ENCODE data around the gene DNAJC7. TPM values are rescaled to one million over a fixed set of nuclear protein-coding genes. Genes with fewer than 3 reads are reported as not detected.

The DNAJC7 gene
- total RNA-seq, 1 experiment from 2014 or later = 56.1 TPM

- no peak for DNase-seq
- H3K4me1 ChIP-seq (ENCODE audit: low read length) = peaks cover 71% of the 10 kb centered on the region
- no peak overlapping the region for H2AFZ ChIP-seq (ENCODE audit: low read length)
- no peaks in the 10 kb centered on the region for H3K9me3 ChIP-seq (ENCODE audit: low read length)
- H3K4me3 ChIP-seq (ENCODE audit: low read length) = no peak overlapping the region
- peaks cover 69% of the 10 kb centered on the region for H3K79me2 ChIP-seq (ENCODE audit: low read length)
- no peak overlapping the region for H3K4me2 ChIP-seq (ENCODE audit: low read depth, low read length, poor library complexity, severe bottlenecking)
- peak overlapping the region; percentile 65 for H3K27ac ChIP-seq (ENCODE audit: low read length)
- no peaks in the 10 kb centered on the region for H3K9me2 ChIP-seq (replicated peaks; ENCODE audit: insufficient read depth, low read length)
- H3K36me3 ChIP-seq (ENCODE audit: insufficient read depth, low read length) = peaks cover 35% of the 10 kb centered on the region
- 0 out of 2 replicates have a peak, but pooled peaks cover 2% of the 10 kb centered on the region for H4K20me1 ChIP-seq (ENCODE audit: insufficient read depth, low read depth, low read length)
- no peaks in the 10 kb centered on the region for H3K27me3 ChIP-seq (ENCODE audit: low read length)
- H3K9ac ChIP-seq (ENCODE audit: low read length) = no peak overlapping the region
Measured at GRCh38 chr17:42002175-42002791, 15.0 kb downstream of the DNAJC7 start.

- Histone ChIP-seq H3K4me2 (ENCODE audit: low read depth, low read length, poor library complexity, severe bottlenecking) (no peak overlapping the region), H2AFZ (ENCODE audit: low read length) (no peak overlapping the region), H3K79me2 (ENCODE audit: low read length) (peaks cover 66% of the 10 kb centered on the region), H3K9ac (ENCODE audit: low read length) (no peak overlapping the region), H3K4me1 (ENCODE audit: low read length) (peaks cover 77% of the 10 kb centered on the region), H3K27me3 (ENCODE audit: low read length) (no peaks in the 10 kb centered on the region), H3K27ac (ENCODE audit: low read length) (peak overlapping the region; percentile 65), H3K9me3 (ENCODE audit: low read length) (no peaks in the 10 kb centered on the region), H3K9me2 (replicated peaks; ENCODE audit: insufficient read depth, low read length) (no peaks in the 10 kb centered on the region), H4K20me1 (ENCODE audit: insufficient read depth, low read depth, low read length) (no peaks in the 10 kb centered on the region), H3K4me3 (ENCODE audit: low read length) (no peak overlapping the region), H3K36me3 (ENCODE audit: insufficient read depth, low read length) (peaks cover 40% of the 10 kb centered on the region)
- DNase-seq = no peak
Measured at GRCh38 chr17:42001729-42002128, 15.5 kb downstream of the DNAJC7 start.

GRCh38 chr17:42000413-42001133, 16.7 kb downstream of the DNAJC7 start:
- Histone ChIP-seq H3K9me2 (replicated peaks; ENCODE audit: insufficient read depth, low read length) (no peaks in the 10 kb centered on the region), H4K20me1 (ENCODE audit: insufficient read depth, low read depth, low read length) (no peaks in the 10 kb centered on the region), H3K4me3 (ENCODE audit: low read length) (no peak overlapping the region), H3K9ac (ENCODE audit: low read length) (no peak overlapping the region), H3K27ac (ENCODE audit: low read length) (peak overlapping the region; percentile 65), H3K36me3 (ENCODE audit: insufficient read depth, low read length) (peaks cover 42% of the 10 kb centered on the region), H3K27me3 (ENCODE audit: low read length) (no peaks in the 10 kb centered on the region), H3K4me1 (ENCODE audit: low read length) (peaks cover 88% of the 10 kb centered on the region), H2AFZ (ENCODE audit: low read length) (no peak overlapping the region), H3K9me3 (ENCODE audit: low read length) (no peaks in the 10 kb centered on the region), H3K79me2 (ENCODE audit: low read length) (peaks cover 57% of the 10 kb centered on the region), H3K4me2 (ENCODE audit: low read depth, low read length, poor library complexity, severe bottlenecking) (no peak overlapping the region)
- no peak for DNase-seq

GRCh38 chr17:41998497-41998896, 18.7 kb downstream of the DNAJC7 start:
- peak overlapping the region; percentile 8 for H3K9ac ChIP-seq (ENCODE audit: low read length)
- H3K79me2 ChIP-seq (ENCODE audit: low read length) = peaks cover 49% of the 10 kb centered on the region
- H3K4me3 ChIP-seq (ENCODE audit: low read length) = peak overlapping the region; percentile 11; the same call in 1 of the 2 replicates
- H3K36me3 ChIP-seq (ENCODE audit: insufficient read depth, low read length) = peaks cover 54% of the 10 kb centered on the region
- H3K4me2 ChIP-seq (ENCODE audit: low read depth, low read length, poor library complexity, severe bottlenecking) = peak overlapping the region; percentile 51
- DNase-seq = no peak
- no peaks in the 10 kb centered on the region for H3K9me3 ChIP-seq (ENCODE audit: low read length)
- H3K27ac ChIP-seq (ENCODE audit: low read length) = peak overlapping the region; percentile 94
- H3K9me2 ChIP-seq (replicated peaks; ENCODE audit: insufficient read depth, low read length) = no peaks in the 10 kb centered on the region
- H3K27me3 ChIP-seq (ENCODE audit: low read length) = no peaks in the 10 kb centered on the region
- H4K20me1 ChIP-seq (ENCODE audit: insufficient read depth, low read depth, low read length) = no peaks in the 10 kb centered on the region
- H2AFZ ChIP-seq (ENCODE audit: low read length) = no peak overlapping the region
- peaks cover 83% of the 10 kb centered on the region for H3K4me1 ChIP-seq (ENCODE audit: low read length)

- peaks cover 38% of the 10 kb centered on the region for H3K79me2 ChIP-seq (ENCODE audit: low read length)
- peak overlapping the region; percentile 51 for H3K4me2 ChIP-seq (ENCODE audit: low read depth, low read length, poor library complexity, severe bottlenecking)
- peak overlapping the region; percentile 40 for H3K9ac ChIP-seq (ENCODE audit: low read length)
- no peak for DNase-seq
- H3K27ac ChIP-seq (ENCODE audit: low read length) = peak overlapping the region; percentile 94
- H4K20me1 ChIP-seq (ENCODE audit: insufficient read depth, low read depth, low read length) = no peaks in the 10 kb centered on the region
- H3K36me3 ChIP-seq (ENCODE audit: insufficient read depth, low read length) = peaks cover 45% of the 10 kb centered on the region
- no peaks in the 10 kb centered on the region for H3K27me3 ChIP-seq (ENCODE audit: low read length)
- H3K4me3 ChIP-seq (ENCODE audit: low read length) = peak overlapping the region; percentile 12; the same call in 1 of the 2 replicates
- H3K9me3 ChIP-seq (ENCODE audit: low read length) = no peaks in the 10 kb centered on the region
- H2AFZ ChIP-seq (ENCODE audit: low read length) = no peak overlapping the region
- peaks cover 66% of the 10 kb centered on the region for H3K4me1 ChIP-seq (ENCODE audit: low read length)
- H3K9me2 ChIP-seq (replicated peaks; ENCODE audit: insufficient read depth, low read length) = no peaks in the 10 kb centered on the region
Measured at GRCh38 chr17:41996855-41997164, 20.4 kb downstream of the DNAJC7 start.

DNA sequence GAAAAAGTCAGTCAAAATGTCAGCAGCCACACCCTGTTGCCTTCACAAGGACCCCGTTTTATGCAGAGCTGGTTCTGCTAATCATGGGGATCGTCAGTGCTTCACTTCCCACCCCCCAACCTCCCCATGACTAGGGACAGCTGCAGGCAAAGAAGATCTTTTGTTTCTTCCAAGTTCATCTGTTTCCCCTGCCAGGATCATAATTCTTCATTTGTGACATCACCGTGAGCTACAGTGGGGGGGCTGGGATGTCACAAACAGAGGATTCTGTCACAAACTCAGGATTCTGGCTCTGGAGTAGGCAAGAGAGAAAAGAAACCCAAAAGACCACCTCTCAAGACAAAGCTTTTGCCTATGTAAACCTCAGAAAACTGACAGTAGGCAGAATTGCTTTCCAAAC, 24.7 kb downstream of the DNAJC7 start:
- H3K27ac ChIP-seq (ENCODE audit: low read length) = no peak overlapping the region
- no peaks in the 10 kb centered on the region for H4K20me1 ChIP-seq (ENCODE audit: insufficient read depth, low read depth, low read length)
- peaks cover 26% of the 10 kb centered on the region for H3K79me2 ChIP-seq (ENCODE audit: low read length)
- H3K9ac ChIP-seq (ENCODE audit: low read length) = no peak overlapping the region
- no peak for DNase-seq
- no peak overlapping the region for H2AFZ ChIP-seq (ENCODE audit: low read length)
- H3K4me1 ChIP-seq (ENCODE audit: low read length) = peaks cover 31% of the 10 kb centered on the region
- H3K4me2 ChIP-seq (ENCODE audit: low read depth, low read length, poor library complexity, severe bottlenecking) = no peak overlapping the region
- H3K36me3 ChIP-seq (ENCODE audit: insufficient read depth, low read length) = peaks cover 67% of the 10 kb centered on the region
- no peaks in the 10 kb centered on the region for H3K9me3 ChIP-seq (ENCODE audit: low read length)
- no peaks in the 10 kb centered on the region for H3K9me2 ChIP-seq (replicated peaks; ENCODE audit: insufficient read depth, low read length)
- H3K4me3 ChIP-seq (ENCODE audit: low read length) = no peak overlapping the region
- no peaks in the 10 kb centered on the region for H3K27me3 ChIP-seq (ENCODE audit: low read length)

DNA sequence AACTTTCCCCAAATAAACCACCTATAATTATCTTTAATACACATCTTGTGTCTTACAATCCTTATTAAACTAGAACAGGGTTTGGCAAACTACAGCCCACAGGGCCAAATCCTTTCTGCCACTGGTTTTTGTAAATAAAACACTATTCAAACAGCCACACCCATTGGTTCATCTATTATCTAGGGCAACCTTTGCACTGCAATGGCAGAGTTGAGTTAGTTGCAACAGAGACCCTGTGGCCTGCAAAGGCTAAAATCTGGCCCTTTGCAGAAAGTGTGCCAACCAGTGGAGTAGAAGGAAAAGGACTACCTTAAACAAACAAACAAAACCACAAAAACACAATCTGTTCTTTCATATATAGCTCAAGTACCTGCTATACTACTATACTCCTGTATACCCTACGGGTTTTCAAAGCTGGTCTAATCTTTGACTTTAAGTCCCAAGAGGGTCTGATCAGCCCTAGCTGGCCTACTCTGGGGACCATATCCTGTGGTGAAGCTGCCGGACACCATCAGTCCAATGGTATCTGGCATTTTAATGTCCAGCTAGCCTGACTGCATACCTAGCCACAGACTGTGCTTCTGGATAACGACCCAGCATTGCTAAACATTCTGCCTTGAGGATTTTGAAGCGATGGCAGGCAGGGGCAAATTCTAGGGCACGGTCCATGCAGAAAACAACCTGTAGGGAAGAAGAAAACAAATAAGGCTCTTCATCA, 27.4 kb downstream of the DNAJC7 start:
- Histone ChIP-seq H3K27me3 (ENCODE audit: low read length) (no peaks in the 10 kb centered on the region), H2AFZ (ENCODE audit: low read length) (no peak overlapping the region), H3K4me2 (ENCODE audit: low read depth, low read length, poor library complexity, severe bottlenecking) (no peak overlapping the region), H3K9ac (ENCODE audit: low read length) (no peak overlapping the region), H4K20me1 (ENCODE audit: insufficient read depth, low read depth, low read length) (no peaks in the 10 kb centered on the region), H3K27ac (ENCODE audit: low read length) (peak overlapping the region; percentile 31; the same call in 1 of the 2 replicates), H3K79me2 (ENCODE audit: low read length) (peaks cover 15% of the 10 kb centered on the region), H3K4me1 (ENCODE audit: low read length) (peaks cover 11% of the 10 kb centered on the region), H3K36me3 (ENCODE audit: insufficient read depth, low read length) (peaks cover 77% of the 10 kb centered on the region), H3K9me3 (ENCODE audit: low read length) (no peaks in the 10 kb centered on the region), H3K4me3 (ENCODE audit: low read length) (no peak overlapping the region), H3K9me2 (replicated peaks; ENCODE audit: insufficient read depth, low read length) (no peaks in the 10 kb centered on the region)
- DNase-seq = no peak

DNA sequence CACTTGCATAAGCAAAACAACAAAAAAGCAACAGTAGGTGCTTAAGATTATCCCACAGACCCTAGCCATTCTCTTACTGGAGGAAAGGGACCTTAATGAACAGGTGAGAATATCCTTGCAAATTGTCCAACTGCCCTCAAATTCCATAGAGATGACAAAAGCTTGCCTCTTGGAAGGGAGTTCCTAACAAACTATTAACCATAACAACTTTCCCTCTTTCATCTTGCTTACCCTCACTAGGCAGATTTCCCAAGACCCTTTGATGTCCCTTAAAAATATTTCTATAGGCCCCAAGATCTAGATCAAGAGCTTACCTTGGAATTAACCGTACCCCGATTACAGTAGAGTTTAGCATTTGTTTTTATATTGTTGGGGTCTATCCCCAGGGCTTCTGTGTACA, 28.8 kb downstream of the DNAJC7 start:
- H3K9me2 ChIP-seq (replicated peaks; ENCODE audit: insufficient read depth, low read length) = no peaks in the 10 kb centered on the region
- H2AFZ ChIP-seq (ENCODE audit: low read length) = no peak overlapping the region
- H3K4me2 ChIP-seq (ENCODE audit: low read depth, low read length, poor library complexity, severe bottlenecking) = no peak overlapping the region
- H3K4me1 ChIP-seq (ENCODE audit: low read length) = peaks cover 15% of the 10 kb centered on the region
- H3K79me2 ChIP-seq (ENCODE audit: low read length) = peaks cover 8% of the 10 kb centered on the region; the same call in 1 of the 2 replicates
- H3K27ac ChIP-seq (ENCODE audit: low read length) = peak overlapping the region; percentile 39; the same call in 1 of the 2 replicates
- DNase-seq = no peak
- H3K9ac ChIP-seq (ENCODE audit: low read length) = no peak overlapping the region
- no peak overlapping the region for H3K4me3 ChIP-seq (ENCODE audit: low read length)
- no peaks in the 10 kb centered on the region for H3K27me3 ChIP-seq (ENCODE audit: low read length)
- no peaks in the 10 kb centered on the region for H3K9me3 ChIP-seq (ENCODE audit: low read length)
- peaks cover 70% of the 10 kb centered on the region for H3K36me3 ChIP-seq (ENCODE audit: insufficient read depth, low read length)
- no peaks in the 10 kb centered on the region for H4K20me1 ChIP-seq (ENCODE audit: insufficient read depth, low read depth, low read length)
